Measurements from ENCODE around the gene GALNT7. TPM values are rescaled to one million over a fixed set of nuclear protein-coding genes. Genes with fewer than 3 reads are reported as not detected.

GALNT7 gene
- total RNA-seq, 1 donor from 2014 or later, result 67.8 TPM

GRCh38 chr4:173138624-173139023 lies 30.0 kb upstream of the GALNT7 start:
- no peaks in the 10 kb centered on the region for H3K4me1 Mint-ChIP-seq (ENCODE audit: low read depth)
- DNase-seq (ENCODE audit: low spot score, unreplicated experiment), result no peak
- no peaks in the 10 kb centered on the region for H3K27me3 Mint-ChIP-seq
- H3K4me3 Mint-ChIP-seq (ENCODE audit: low read depth), result no peak overlapping the region
- no peak overlapping the region for H3K27ac Mint-ChIP-seq
- H3K36me3 Mint-ChIP-seq (ENCODE audit: insufficient read depth), result no peaks in the 10 kb centered on the region
- no peaks in the 10 kb centered on the region for H3K9me3 Mint-ChIP-seq (ENCODE audit: low read depth)
- no peak for TF ChIP-seq CTCF (IDR thresholded peaks at IDR 0.05; ENCODE audit: unreplicated experiment)

- Mint-ChIP-seq H3K36me3 (ENCODE audit: insufficient read depth) (no peaks in the 10 kb centered on the region), H3K27ac (no peak overlapping the region), H3K9me3 (ENCODE audit: low read depth) (no peaks in the 10 kb centered on the region), H3K27me3 (no peaks in the 10 kb centered on the region), H3K4me1 (ENCODE audit: low read depth) (no peaks in the 10 kb centered on the region), H3K4me3 (ENCODE audit: low read depth) (no peak overlapping the region)
- DNase-seq (ENCODE audit: low spot score, unreplicated experiment), result no peak
- TF ChIP-seq CTCF (IDR thresholded peaks at IDR 0.05; ENCODE audit: unreplicated experiment), result no peak
Measured at GRCh38 chr4:173139561-173139960, 29.1 kb upstream of the GALNT7 start.

- Mint-ChIP-seq H3K27ac (no peak overlapping the region), H3K9me3 (ENCODE audit: low read depth) (no peaks in the 10 kb centered on the region), H3K4me3 (ENCODE audit: low read depth) (no peak overlapping the region), H3K36me3 (ENCODE audit: insufficient read depth) (no peaks in the 10 kb centered on the region), H3K4me1 (ENCODE audit: low read depth) (no peaks in the 10 kb centered on the region), H3K27me3 (no peaks in the 10 kb centered on the region)
- no peak for TF ChIP-seq CTCF (IDR thresholded peaks at IDR 0.05; ENCODE audit: unreplicated experiment)
- DNase-seq (ENCODE audit: low spot score, unreplicated experiment), result no peak
Measured at GRCh38 chr4:173145131-173145530, 23.5 kb upstream of the GALNT7 start.

- no peak overlapping the region for H3K27ac Mint-ChIP-seq
- H3K9me3 Mint-ChIP-seq (ENCODE audit: low read depth), result no peaks in the 10 kb centered on the region
- H3K27me3 Mint-ChIP-seq, result no peaks in the 10 kb centered on the region
- DNase-seq (ENCODE audit: low spot score, unreplicated experiment), result no peak
- no peak overlapping the region for H3K4me3 Mint-ChIP-seq (ENCODE audit: low read depth)
- H3K4me1 Mint-ChIP-seq (ENCODE audit: low read depth), result no peaks in the 10 kb centered on the region
- TF ChIP-seq CTCF (IDR thresholded peaks at IDR 0.05; ENCODE audit: unreplicated experiment), result no peak
- H3K36me3 Mint-ChIP-seq (ENCODE audit: insufficient read depth), result no peaks in the 10 kb centered on the region
Measured at GRCh38 chr4:173146456-173146855, 22.2 kb upstream of the GALNT7 start.

GRCh38 chr4:173151496-173151895 lies 17.1 kb upstream of the GALNT7 start:
- Mint-ChIP-seq H3K36me3 (ENCODE audit: insufficient read depth) (no peaks in the 10 kb centered on the region), H3K27ac (no peak overlapping the region), H3K9me3 (ENCODE audit: low read depth) (no peaks in the 10 kb centered on the region), H3K27me3 (no peaks in the 10 kb centered on the region), H3K4me3 (ENCODE audit: low read depth) (no peak overlapping the region), H3K4me1 (ENCODE audit: low read depth) (peaks cover 10% of the 10 kb centered on the region)
- TF ChIP-seq CTCF (IDR thresholded peaks at IDR 0.05; ENCODE audit: unreplicated experiment), result no peak
- no peak for DNase-seq (ENCODE audit: low spot score, unreplicated experiment)

All from progenitor cell of endocrine pancreas (in vitro differentiated cells).